SK-N-SH (cell line): ENCODE measurements around the gene POLR2A. TPM values are rescaled to one million over a fixed set of nuclear protein-coding genes. Genes with fewer than 3 reads are reported as not detected.

ENCODE experiments used
- CTCF ChIA-PET: fragments of 300-600, 350-600 bp; formaldehyde crosslinking; extraction: SDS; loops from one replicate; lab custom pipeline; 2021; lab: Yijun Ruan, JAX
- POLR2A ChIA-PET: fragments of 350-600 bp; sonication (Branson Sonifier 250); formaldehyde crosslinking; extraction: SDS; loops from one replicate; lab custom pipeline; 2020; ENCODE audit warnings: antibody characterized with exemption, inconsistent platforms; lab: Yijun Ruan, JAX
- DNase-seq: peaks from one replicate; pipeline ENCODE4 v3.0.0; 2012
- H2AFZ ChIP-seq: fragments of 200-600 bp; sonication (generic); 2 replicates; pipeline ENCODE4 v1.8.1; 2016; ENCODE audit warnings: antibody characterized with exemption, mild to moderate bottlenecking, low read depth
- H3F3A ChIP-seq: fragments of 200-600 bp; sonication (generic); replicated peaks from 2 replicates; pipeline ENCODE3; 2016; ENCODE audit warnings: antibody characterized with exemption, mild to moderate bottlenecking; ENCODE audit not compliant: insufficient read depth
- H3K27ac ChIP-seq, 2 experiments: fragments of 200-500 bp in 1 of 2; fragments of 200-600 bp in 1 of 2; sonication (Bioruptor generic) in 1 of 2; sonication (generic), shearing (Covaris generic) in 1 of 2; 2 replicates each; pipeline versions ENCODE4 v1.5.1 to v1.6.1; 2014 to 2016; ENCODE audit warnings: low read depth in 2 of 2, inconsistent platforms in 1 of 2, low read length in 1 of 2, mild to moderate bottlenecking in 1 of 2, mixed read lengths in 1 of 2
- H3K27me3 ChIP-seq: fragments of 200-600 bp; sonication (generic), shearing (Covaris generic); 2 replicates; pipeline ENCODE4 v1.6.1; 2016; ENCODE audit warnings: mixed run types; ENCODE audit not compliant: insufficient read depth
- H3K36me3 ChIP-seq, 2 experiments: fragments of 200-500 bp in 1 of 2; fragments of 200-600 bp in 1 of 2; sonication (Bioruptor generic) in 1 of 2; sonication (generic) in 1 of 2; replicated peaks in 1 of 2; 2 replicates each; pipeline versions ENCODE3 to v1.5.1; 2014 to 2016; ENCODE audit warnings: low read length in 1 of 2, mild to moderate bottlenecking in 1 of 2; ENCODE audit not compliant: insufficient read depth in 2 of 2, control insufficient read depth in 1 of 2
- H3K4me1 ChIP-seq, 2 experiments: fragments of 200-500 bp in 1 of 2; fragments of 200-600 bp in 1 of 2; sonication (Bioruptor generic) in 1 of 2; sonication (generic), shearing (Covaris generic) in 1 of 2; 2 replicates each; pipeline versions ENCODE4 v1.5.1 to v1.6.1; 2014 to 2016; ENCODE audit warnings: low read depth in 1 of 2, low read length in 1 of 2, mixed run types in 1 of 2; ENCODE audit not compliant: insufficient read depth in 2 of 2, control insufficient read depth in 1 of 2
- H3K4me2 ChIP-seq: fragments of 200-600 bp; sonication (generic), shearing (Covaris generic); 2 replicates; pipeline ENCODE4 v1.6.1; 2017; ENCODE audit warnings: mixed run types
- H3K4me3 ChIP-seq, 2 experiments: fragments of 200-500 bp in 1 of 2; fragments of 200-600 bp in 1 of 2; sonication (Bioruptor generic) in 1 of 2; sonication (generic), shearing (Covaris generic) in 1 of 2; 2 replicates each; pipeline versions ENCODE4 v1.5.1 to v1.8.1; 2014 to 2016; ENCODE audit warnings: low read depth in 2 of 2, inconsistent platforms in 1 of 2, low read length in 1 of 2, mild to moderate bottlenecking in 1 of 2, mixed read lengths in 1 of 2, moderate library complexity in 1 of 2
- H3K79me2 ChIP-seq: fragments of 200-600 bp; sonication (generic); 2 replicates; pipeline ENCODE4 v1.8.1; 2017; ENCODE audit warnings: mild to moderate bottlenecking; ENCODE audit not compliant: insufficient read depth
- H3K9ac ChIP-seq: fragments of 200-600 bp; sonication (generic); 2 replicates; pipeline ENCODE4 v1.6.1; 2017; ENCODE audit warnings: mixed run types
- H3K9me2 ChIP-seq: fragments of 200-600 bp; sonication (generic); 2 replicates; pipeline ENCODE4 v1.6.1; 2017; ENCODE audit warnings: mixed run types
- H3K9me3 ChIP-seq: fragments of 200-600 bp; sonication (generic); 2 replicates; pipeline ENCODE4 v1.6.1; 2017; ENCODE audit warnings: mixed run types, mild to moderate bottlenecking, moderate library complexity
- H4K20me1 ChIP-seq: fragments of 200-600 bp; sonication (generic); 2 replicates; pipeline ENCODE4 v1.6.1; 2017; ENCODE audit warnings: mild to moderate bottlenecking, mixed run types; ENCODE audit not compliant: insufficient read depth
- EP300 ChIP-seq, 2 experiments: IDR thresholded peaks; 2 replicates each; pipeline versions ENCODE4 v1.4.0 to v1.6.1; 2012; ENCODE audit warnings: borderline replicate concordance in 1 of 2, low read depth in 1 of 2, low read length in 1 of 2
- EZH2phosphoT487 ChIP-seq: fragments of 200-600 bp; sonication (generic); IDR thresholded peaks from 2 replicates; pipeline ENCODE4 v1.6.1; 2017; ENCODE audit warnings: low read depth, mixed run types, mild to moderate bottlenecking, antibody characterized with exemption, moderate library complexity, borderline replicate concordance
- FOXJ3 ChIP-seq: sonication (generic); formaldehyde crosslinking; IDR thresholded peaks from 2 replicates; pipeline ENCODE4 v1.5.1; 2020; ENCODE audit warnings: mild to moderate bottlenecking, missing genetic modification reagents
- MEF2A ChIP-seq: IDR thresholded peaks from 2 replicates; pipeline ENCODE4 v1.4.0; 2012; ENCODE audit warnings: low read depth, borderline replicate concordance
- NFIC ChIP-seq: IDR thresholded peaks from 2 replicates; pipeline ENCODE4 v1.4.0; 2012; ENCODE audit warnings: borderline replicate concordance
- RXRA ChIP-seq: IDR thresholded peaks from 2 replicates; pipeline ENCODE4 v1.4.0; 2012; ENCODE audit warnings: low read depth, mild to moderate bottlenecking, borderline replicate concordance
- YY1 ChIP-seq: IDR thresholded peaks from 2 replicates; pipeline ENCODE4 v1.4.0; 2012; ENCODE audit warnings: low read depth, mild to moderate bottlenecking
- WGBS: methylation state at CpG from one replicate; pipeline ENCODE4 v1.1.6; 2017; ENCODE audit warnings: low lambda C conversion rate; 5-methylcytosine and 5-hydroxymethylcytosine counted together
- polyA plus RNA-seq, 3 experiments: library from polyadenylated mRNA; depleted of rRNA; stranded (reverse); fragments of >200 nt; gene quantifications; 2 replicates each; pipeline ENCODE4 v1.2.3, GENCODE V29; 2012
- TF ChIP-seq, protein P1 (sequence below): IDR thresholded peaks from 2 replicates; pipeline ENCODE4 v1.4.0; 2012; ENCODE audit warnings: low read depth, borderline replicate concordance

The POLR2A gene
- polyA plus RNA-seq, 1 of the 3 experiments (the other 2 are of a cell fraction) = 37.3 TPM

DNA sequence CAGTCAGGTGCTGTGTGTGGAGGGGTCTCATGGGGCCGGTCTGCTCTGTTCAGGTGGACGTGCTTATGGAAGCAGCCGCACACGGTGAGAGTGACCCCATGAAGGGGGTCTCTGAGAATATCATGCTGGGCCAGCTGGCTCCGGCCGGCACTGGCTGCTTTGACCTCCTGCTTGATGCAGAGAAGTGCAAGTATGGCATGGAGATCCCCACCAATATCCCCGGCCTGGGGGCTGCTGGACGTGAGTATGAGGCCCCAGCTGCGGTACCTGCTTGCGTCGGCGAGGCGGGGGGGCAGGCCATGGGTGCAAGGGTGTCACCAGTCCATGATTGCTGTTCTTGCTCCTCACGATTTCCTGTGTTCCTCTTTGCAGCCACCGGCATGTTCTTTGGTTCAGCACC, 27.9 kb downstream of the POLR2A start:
- TF ChIP-seq MEF2A = no peak
- no peak for TF ChIP-seq YY1
- TF ChIP-seq RXRA = no peak
- no peak for TF ChIP-seq EZH2phosphoT487
- TF ChIP-seq NFIC = no peak
- Histone ChIP-seq H3K79me2 (no peaks in the 10 kb centered on the region), H3K27me3 (no peaks in the 10 kb centered on the region), H3K9me3 (no peaks in the 10 kb centered on the region), H3K9ac (no peak overlapping the region), H3K9me2 (no peaks in the 10 kb centered on the region), H2AFZ (no peak overlapping the region), H3K27ac (no peak overlapping the region), H4K20me1 (no peaks in the 10 kb centered on the region), H3K4me1 (no peaks in the 10 kb centered on the region), H3K36me3 (peaks cover 23 to 44% of the 10 kb centered on the region in 2 experiments), H3F3A (peaks cover 25% of the 10 kb centered on the region), H3K4me3 (no peak overlapping the region), H3K4me2 (no peak overlapping the region)
- WGBS = 95% methylated on average over 8 of the region's 15 CpGs
- DNase-seq = no peak
- ChIA-PET CTCF (interaction anchor here (11.6 kb wide), 1 partner anchor 46 kb away, joined by 236 read pairs; the partner anchor contains the start of genes SENP3 and TNFSF13), POLR2A (no interaction called here)

DNA sequence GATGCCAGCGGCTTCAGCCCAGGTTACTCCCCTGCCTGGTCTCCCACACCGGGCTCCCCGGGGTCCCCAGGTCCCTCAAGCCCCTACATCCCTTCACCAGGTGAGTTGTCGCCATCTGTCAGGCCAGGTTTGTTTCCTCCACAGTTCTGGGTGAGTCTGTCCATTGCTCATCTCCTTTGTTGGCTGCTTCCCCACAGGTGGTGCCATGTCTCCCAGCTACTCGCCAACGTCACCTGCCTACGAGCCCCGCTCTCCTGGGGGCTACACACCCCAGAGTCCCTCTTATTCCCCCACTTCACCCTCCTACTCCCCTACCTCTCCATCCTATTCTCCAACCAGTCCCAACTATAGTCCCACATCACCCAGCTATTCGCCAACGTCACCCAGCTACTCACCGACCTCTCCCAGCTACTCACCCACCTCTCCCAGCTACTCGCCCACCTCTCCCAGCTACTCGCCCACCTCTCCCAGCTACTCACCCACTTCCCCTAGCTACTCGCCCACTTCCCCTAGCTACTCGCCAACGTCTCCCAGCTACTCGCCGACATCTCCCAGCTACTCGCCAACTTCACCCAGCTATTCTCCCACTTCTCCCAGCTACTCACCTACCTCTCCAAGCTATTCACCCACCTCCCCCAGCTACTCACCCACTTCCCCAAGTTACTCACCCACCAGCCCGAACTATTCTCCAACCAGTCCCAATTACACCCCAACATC, 28.8 kb downstream of the POLR2A start:
- no peaks in the 10 kb centered on the region for H3K27me3 ChIP-seq
- TF ChIP-seq, protein P1, sequence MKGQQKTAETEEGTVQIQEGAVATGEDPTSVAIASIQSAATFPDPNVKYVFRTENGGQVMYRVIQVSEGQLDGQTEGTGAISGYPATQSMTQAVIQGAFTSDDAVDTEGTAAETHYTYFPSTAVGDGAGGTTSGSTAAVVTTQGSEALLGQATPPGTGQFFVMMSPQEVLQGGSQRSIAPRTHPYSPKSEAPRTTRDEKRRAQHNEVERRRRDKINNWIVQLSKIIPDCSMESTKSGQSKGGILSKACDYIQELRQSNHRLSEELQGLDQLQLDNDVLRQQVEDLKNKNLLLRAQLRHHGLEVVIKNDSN = no peak
- TF ChIP-seq, all 33 proteins: peak for 0
- POLR2A ChIA-PET = no interaction called here
- Histone ChIP-seq H3K36me3 (peaks cover 17 to 42% of the 10 kb centered on the region in 2 experiments), H3K27ac (no peak overlapping the region), H3K9me2 (no peaks in the 10 kb centered on the region), H2AFZ (no peak overlapping the region), H3F3A (peaks cover 20% of the 10 kb centered on the region), H3K9me3 (no peaks in the 10 kb centered on the region), H3K4me1 (no peaks in the 10 kb centered on the region), H4K20me1 (no peaks in the 10 kb centered on the region), H3K9ac (no peak overlapping the region), H3K79me2 (no peaks in the 10 kb centered on the region), H3K4me2 (no peak overlapping the region), H3K4me3 (no peak overlapping the region)
- WGBS = 94% methylated on average over 19 of the region's 20 CpGs
- no peak for DNase-seq
- CTCF ChIA-PET = interaction anchor here (0.8 to 11.6 kb wide), 9 partner anchors 9 to 158 kb away, joined by 3 to 236 read pairs (median 5); partner anchors contain the start of genes SENP3, SOX15, TMEM95 and TNFSF12

DNA sequence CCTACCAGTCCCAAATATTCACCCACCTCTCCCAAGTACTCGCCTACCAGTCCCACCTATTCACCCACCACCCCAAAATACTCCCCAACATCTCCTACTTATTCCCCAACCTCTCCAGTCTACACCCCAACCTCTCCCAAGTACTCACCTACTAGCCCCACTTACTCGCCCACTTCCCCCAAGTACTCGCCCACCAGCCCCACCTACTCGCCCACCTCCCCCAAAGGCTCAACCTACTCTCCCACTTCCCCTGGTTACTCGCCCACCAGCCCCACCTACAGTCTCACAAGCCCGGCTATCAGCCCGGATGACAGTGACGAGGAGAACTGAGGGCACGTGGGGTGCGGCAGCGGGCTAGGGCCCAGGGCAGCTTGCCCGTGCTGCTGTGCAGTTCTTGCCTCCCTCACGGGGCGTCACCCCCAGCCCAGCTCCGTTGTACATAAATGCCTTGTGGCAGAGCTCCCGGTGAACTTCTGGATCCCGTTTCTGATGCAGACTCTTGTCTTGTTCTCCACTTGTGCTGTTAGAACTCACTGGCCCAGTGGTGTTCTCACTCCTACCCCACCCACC, 29.8 kb downstream of the POLR2A start:
- no peak for DNase-seq
- Histone ChIP-seq H3K9ac (no peak overlapping the region), H3K4me1 (no peaks in the 10 kb centered on the region), H2AFZ (no peak overlapping the region), H3K79me2 (no peaks in the 10 kb centered on the region), H3K27ac (no peak overlapping the region), H4K20me1 (no peaks in the 10 kb centered on the region), H3K36me3 (peaks cover 14 to 34% of the 10 kb centered on the region in 2 experiments), H3K4me2 (no peak overlapping the region), H3F3A (peaks cover 20% of the 10 kb centered on the region), H3K9me3 (no peaks in the 10 kb centered on the region), H3K27me3 (no peaks in the 10 kb centered on the region), H3K9me2 (no peaks in the 10 kb centered on the region), H3K4me3 (no peak overlapping the region)
- CTCF ChIA-PET = interaction anchor here (0.7 to 11.6 kb wide), 38 partner anchors 9 to 173 kb away, joined by 3 to 236 read pairs (median 5); partner anchors contain the start of genes MPDU1, SENP3, SOX15 and TMEM95
- POLR2A ChIA-PET = interaction anchor here (0.9 kb wide), 1 partner anchor 47 kb away, joined by 3 read pairs; no protein-coding TSS in a partner anchor
- WGBS = 87% methylated on average over 17 of the region's 17 CpGs
- TF ChIP-seq EP300 (IDR thresholded peaks at IDR 0.05; ENCODE audit: borderline replicate concordance in 1 of 2, low read depth in 1 of 2, low read length in 1 of 2) (no peak), FOXJ3 (CRISPR knock-in tag) (no peak), MEF2A (no peak), EZH2phosphoT487 (no peak)
- TF ChIP-seq, protein P1 = no peak
